ENCODE measurements around the gene ACTR3.

- no peak for TF ChIP-seq CTCF (IDR thresholded peaks at IDR 0.05; ENCODE audit: insufficient read depth, low read length, poor library complexity, severe bottlenecking)
- TF ChIP-seq EZH2phosphoT487 (conservative IDR thresholded peaks at IDR 0.05; ENCODE audit: low read length): no peak
Measured at GRCh38 chr2:114001152-114001551, 111.3 kb downstream of the ACTR3 start.
